Lower lobe of right lung (tissue), 2 donors: ENCODE measurements around the gene RIMKLA. TPM values are rescaled to one million over a fixed set of nuclear protein-coding genes. Genes with fewer than 3 reads are reported as not detected.

ENCODE experiments used
- ATAC-seq, 2 donors: fragments of 200-7000 bp; cut with Tn5 transposase; one replicate each; pipeline ENCODE4 v1.9.1; 2020 to 2022; ENCODE audit warnings: mild to moderate bottlenecking in 2 of 2, moderate library complexity in 2 of 2
- DNase-seq: peaks from one replicate; pipeline ENCODE4 v3.0.0-alpha.2; 2020
- H3K27ac ChIP-seq: fragments of 200-600 bp; one replicate; pipeline ENCODE4 v1.8.0; 2022
- H3K27me3 ChIP-seq: fragments of 200-600 bp; one replicate; pipeline ENCODE4 v1.8.0; 2022; ENCODE audit warnings: low read depth
- H3K36me3 ChIP-seq: fragments of 200-600 bp; one replicate; pipeline ENCODE4 v1.8.0; 2022; ENCODE audit warnings: mild to moderate bottlenecking
- H3K4me1 ChIP-seq: fragments of 200-600 bp; one replicate; pipeline ENCODE4 v1.8.0; 2022
- H3K4me3 ChIP-seq: fragments of 200-600 bp; one replicate; pipeline ENCODE4 v1.8.0; 2022; ENCODE audit warnings: mild to moderate bottlenecking
- H3K9me3 ChIP-seq: fragments of 200-600 bp; one replicate; pipeline ENCODE4 v1.8.0; 2022
- intact Hi-C: fragments of 100-400 bp; cut with DNase I; formaldehyde crosslinking; loops from one replicate; pipeline ENCODE4 v1.11.0; 2022
- total RNA-seq: library from RNA; stranded (reverse); fragmentation: NEBNext Ultra II Directional; extraction: Animal tissue kit (Norgen Biotek cat#: 25700); gene quantifications from one replicate; pipeline ENCODE4 v1.2.1, GENCODE V29; 2021
- TF ChIP-seq, protein P1 (sequence below): fragments of 200-600 bp; IDR thresholded peaks from one replicate; pipeline ENCODE4 v1.8.0; 2022; ENCODE audit warnings: antibody characterized with exemption, mild to moderate bottlenecking
- donor health status: DM: no; HTN: yes; CAD: no; lungs with severe emphysema.

Gene RIMKLA
- total RNA-seq, 1 donor from 2014 or later, result 7.1 TPM

DNA sequence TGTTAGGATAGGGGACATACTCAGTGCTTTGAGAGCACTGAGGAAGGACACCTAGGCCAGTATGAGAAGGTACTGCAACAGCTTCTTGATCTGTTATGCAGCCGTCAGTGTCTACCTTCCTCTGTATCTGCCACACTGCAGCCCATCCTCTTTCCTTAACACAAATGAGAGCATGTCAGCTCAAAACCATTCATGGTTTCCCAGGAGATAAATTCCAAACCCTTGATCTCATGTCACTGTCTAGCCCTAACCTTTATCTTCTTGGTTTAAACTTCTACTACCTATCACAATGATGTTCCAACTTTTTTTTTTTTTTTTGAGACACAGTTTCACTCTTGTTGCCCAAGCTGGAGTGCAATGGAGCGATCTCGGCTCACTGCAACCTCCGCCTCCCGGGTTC, 73.8 kb downstream of the RIMKLA start:
- H3K27ac ChIP-seq, result no peak overlapping the region
- ATAC-seq (no peak), DNase-seq (no peak)
- no peaks in the 10 kb centered on the region for H3K9me3 ChIP-seq
- TF ChIP-seq, protein P1, sequence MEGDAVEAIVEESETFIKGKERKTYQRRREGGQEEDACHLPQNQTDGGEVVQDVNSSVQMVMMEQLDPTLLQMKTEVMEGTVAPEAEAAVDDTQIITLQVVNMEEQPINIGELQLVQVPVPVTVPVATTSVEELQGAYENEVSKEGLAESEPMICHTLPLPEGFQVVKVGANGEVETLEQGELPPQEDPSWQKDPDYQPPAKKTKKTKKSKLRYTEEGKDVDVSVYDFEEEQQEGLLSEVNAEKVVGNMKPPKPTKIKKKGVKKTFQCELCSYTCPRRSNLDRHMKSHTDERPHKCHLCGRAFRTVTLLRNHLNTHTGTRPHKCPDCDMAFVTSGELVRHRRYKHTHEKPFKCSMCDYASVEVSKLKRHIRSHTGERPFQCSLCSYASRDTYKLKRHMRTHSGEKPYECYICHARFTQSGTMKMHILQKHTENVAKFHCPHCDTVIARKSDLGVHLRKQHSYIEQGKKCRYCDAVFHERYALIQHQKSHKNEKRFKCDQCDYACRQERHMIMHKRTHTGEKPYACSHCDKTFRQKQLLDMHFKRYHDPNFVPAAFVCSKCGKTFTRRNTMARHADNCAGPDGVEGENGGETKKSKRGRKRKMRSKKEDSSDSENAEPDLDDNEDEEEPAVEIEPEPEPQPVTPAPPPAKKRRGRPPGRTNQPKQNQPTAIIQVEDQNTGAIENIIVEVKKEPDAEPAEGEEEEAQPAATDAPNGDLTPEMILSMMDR, result no peak
- H3K36me3 ChIP-seq, result peaks cover 17% of the 10 kb centered on the region
- intact Hi-C loops, result no loop called here
- H3K27me3 ChIP-seq, result no peaks in the 10 kb centered on the region
- no peak overlapping the region for H3K4me3 ChIP-seq
- H3K4me1 ChIP-seq, result peaks cover 15% of the 10 kb centered on the region

DNA sequence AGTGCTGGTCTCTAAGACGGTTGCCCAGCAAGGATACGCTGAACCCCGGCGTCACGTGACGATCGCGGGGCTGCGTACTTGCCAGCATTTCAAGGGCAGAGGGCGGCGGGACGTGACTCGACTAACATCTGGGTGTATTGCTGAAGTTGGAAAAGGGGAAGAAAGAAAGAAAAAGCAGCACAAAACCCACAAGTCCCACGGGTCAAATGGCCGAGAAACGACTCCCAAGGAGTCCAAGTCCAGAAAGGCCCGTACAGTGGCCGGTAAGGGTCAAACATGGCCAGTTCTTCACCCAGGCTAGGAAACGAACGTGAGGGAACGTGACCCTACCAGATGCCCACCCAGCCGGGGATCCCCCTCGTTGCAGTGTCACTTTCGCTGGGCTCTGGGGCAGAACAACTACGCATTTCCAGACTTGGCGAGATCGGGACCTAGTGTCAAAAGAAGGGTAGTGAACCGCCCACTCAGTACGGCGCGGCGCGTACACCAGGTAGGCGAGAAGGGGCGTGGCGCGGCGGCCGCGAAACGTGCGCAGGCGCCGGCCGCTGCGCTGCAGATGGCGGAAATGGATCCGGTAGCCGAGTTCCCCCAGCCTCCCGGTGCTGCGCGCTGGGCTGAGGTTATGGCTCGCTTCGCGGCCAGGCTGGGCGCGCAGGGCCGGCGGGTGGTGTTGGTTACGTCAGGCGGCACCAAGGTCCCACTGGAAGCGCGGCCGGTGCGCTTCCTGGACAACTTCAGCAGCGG, 75.6 kb downstream of the RIMKLA start, which contains the start of the genes PPCS and ZMYND12:
Gene PPCS (plus strand): TSS at position 534 of the 744 bp plus-strand sequence. CDS start 23 bp downstream, at position 557.
Gene ZMYND12 (minus strand): TSS at position 13 of the 744 bp plus-strand sequence. CDS start 25 bp downstream, outside the sequence.
- Histone ChIP-seq H3K9me3 (no peaks in the 10 kb centered on the region), H3K4me3 (peak within 1 kb of the TSS; percentile 98), H3K27ac (peak within 1 kb of the TSS; percentile 97), H3K27me3 (no peaks in the 10 kb centered on the region), H3K36me3 (peaks cover 34% of the 10 kb centered on the region), H3K4me1 (peaks cover 15% of the 10 kb centered on the region)
- intact Hi-C loops, result no loop called here
- DNase-seq (peak; percentile 95), ATAC-seq (peak; percentile 97 to 98)
- TF ChIP-seq, protein P1, result no peak

DNA sequence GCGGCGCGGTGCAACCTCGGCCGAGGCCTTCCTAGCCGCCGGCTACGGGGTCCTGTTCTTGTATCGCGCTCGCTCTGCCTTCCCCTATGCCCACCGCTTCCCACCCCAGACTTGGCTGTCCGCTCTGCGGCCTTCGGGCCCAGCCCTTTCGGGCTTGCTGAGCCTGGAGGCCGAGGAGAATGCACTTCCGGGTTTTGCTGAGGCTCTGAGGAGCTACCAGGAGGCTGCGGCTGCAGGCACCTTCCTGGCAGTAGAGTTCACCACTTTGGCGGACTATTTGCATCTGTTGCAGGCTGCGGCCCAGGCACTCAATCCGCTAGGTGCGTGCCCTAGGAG, 76.1 kb downstream of the RIMKLA start:
- intact Hi-C loops, result no loop called here
- peaks cover 17% of the 10 kb centered on the region for H3K4me1 ChIP-seq
- H3K9me3 ChIP-seq, result no peaks in the 10 kb centered on the region
- H3K27ac ChIP-seq, result peak overlapping the region; percentile 97
- DNase-seq (peak; percentile 77), ATAC-seq (peak; percentile 85 to 86)
- peak overlapping the region; percentile 98 for H3K4me3 ChIP-seq
- H3K27me3 ChIP-seq, result no peaks in the 10 kb centered on the region
- TF ChIP-seq, protein P1, result no peak
- peaks cover 34% of the 10 kb centered on the region for H3K36me3 ChIP-seq

DNA sequence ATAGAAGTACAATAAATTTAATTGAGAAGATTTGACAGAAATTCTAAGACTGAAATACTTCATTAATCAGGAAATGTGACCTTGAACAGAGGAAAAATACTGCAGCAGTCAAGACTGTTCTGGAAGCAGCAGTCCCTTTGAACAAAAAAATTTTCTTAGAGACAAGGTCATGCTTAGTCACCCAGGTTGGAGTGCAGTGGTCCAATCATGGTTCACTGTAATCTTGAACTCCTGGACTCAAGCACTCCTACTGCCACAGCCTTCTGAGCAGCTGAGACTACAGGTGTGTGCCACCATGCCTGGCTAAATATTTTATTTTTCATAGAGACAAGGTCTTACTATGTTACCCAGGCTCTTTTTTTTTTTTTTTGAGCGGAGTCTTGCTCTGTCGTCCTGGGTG, 80.6 kb downstream of the RIMKLA start:
- ATAC-seq, result no peak
- intact Hi-C loops, result no loop called here
- no peak overlapping the region for H3K27ac ChIP-seq

DNA sequence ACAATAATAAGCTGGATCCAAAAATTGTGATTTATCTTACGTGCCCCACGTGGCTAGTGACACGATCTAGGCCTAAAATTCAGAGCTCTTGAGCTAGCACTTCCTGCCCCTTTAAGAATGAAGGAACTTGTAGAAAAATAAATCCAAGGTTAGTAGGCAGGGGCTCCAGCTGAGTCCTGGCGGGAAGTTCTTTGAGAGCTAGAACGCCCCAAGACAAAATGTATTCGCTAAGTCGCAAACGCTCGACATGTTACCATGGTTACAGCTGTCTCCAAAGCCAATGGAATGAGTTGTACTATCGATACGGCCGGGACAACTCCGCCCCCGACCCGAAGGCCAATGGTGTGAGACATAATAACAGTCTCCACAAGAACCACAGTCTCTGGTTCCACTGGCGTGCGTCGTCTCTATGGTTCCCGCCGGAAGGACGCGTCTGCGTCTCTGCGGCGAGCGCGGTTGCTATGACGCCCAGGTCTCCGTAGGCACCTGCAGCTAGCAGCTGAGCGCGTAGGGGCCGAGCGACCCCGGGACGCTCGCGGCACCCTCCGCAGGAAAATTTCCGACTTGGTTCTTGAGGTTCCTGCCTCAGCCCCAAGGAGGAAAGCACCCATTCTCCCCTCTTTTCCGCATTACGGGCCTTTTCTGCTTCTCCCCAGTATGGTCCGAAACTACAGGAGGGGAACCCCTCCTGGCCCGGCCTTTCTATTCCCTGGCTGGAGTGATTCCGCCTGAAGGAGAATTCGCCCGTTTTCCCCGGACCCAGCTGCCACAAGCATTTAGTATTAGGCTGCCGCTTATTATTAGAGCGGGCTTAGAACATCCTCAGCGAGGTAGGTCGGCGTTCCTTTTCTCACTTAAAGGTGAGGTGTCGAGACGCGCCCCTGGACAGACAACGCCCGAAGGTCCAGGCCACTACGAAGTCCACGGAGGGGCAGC, 82.5 kb downstream of the RIMKLA start, which contains the start of gene CCDC30:
Gene CCDC30 (plus strand): TSS at position 459 of the 936 bp plus-strand sequence. CDS start 17,266 bp downstream, outside the sequence.
- H3K27me3 ChIP-seq, result no peaks in the 10 kb centered on the region
- TF ChIP-seq, protein P1, result no peak
- peaks cover 30% of the 10 kb centered on the region for H3K36me3 ChIP-seq
- peak within 1 kb of the TSS; percentile 79 for H3K27ac ChIP-seq
- intact Hi-C loops, result no loop called here
- DNase-seq (peak; percentile 97), ATAC-seq (peak; percentile 99 to 100)
- peaks cover 22% of the 10 kb centered on the region for H3K4me1 ChIP-seq
- no peaks in the 10 kb centered on the region for H3K9me3 ChIP-seq
- peak within 1 kb of the TSS; percentile 80 for H3K4me3 ChIP-seq

More for the DNA sequence above, 80.6 kb downstream of the RIMKLA start:
- Histone ChIP-seq H3K4me1 (peaks cover 35% of the 10 kb centered on the region), H3K9me3 (no peaks in the 10 kb centered on the region), H3K36me3 (peaks cover 34% of the 10 kb centered on the region), H3K4me3 (no peak overlapping the region), H3K27me3 (no peaks in the 10 kb centered on the region)
- DNase-seq, result no peak
- TF ChIP-seq, protein P1, result no peak
